HFFc6 (cell line): ENCODE results near the gene ZNF217. TPM values are rescaled to one million over a fixed set of nuclear protein-coding genes. Genes with fewer than 3 reads are reported as not detected.
"Not testable (repeated sequence)": the region's sequence is repeated elsewhere in the genome, so short reads cannot be mapped to it uniquely, and the experiment has no call there.

Experiments used
- DNase-seq: peaks from one replicate; pipeline ENCODE4 v3.0.0-alpha.2; 2018
- H3K27ac Mint-ChIP-seq: 2 replicates; pipeline ENCODE4 v1.8.0; 2020; ENCODE audit warnings: mild to moderate bottlenecking, mixed read lengths
- H3K27me3 Mint-ChIP-seq: 2 replicates; pipeline ENCODE4 v1.8.0; 2021; ENCODE audit warnings: mild to moderate bottlenecking, moderate library complexity, mixed read lengths; ENCODE audit not compliant: insufficient read depth
- H3K36me3 Mint-ChIP-seq: 2 replicates; pipeline ENCODE4 v1.8.0; 2021; ENCODE audit warnings: low read depth, mixed read lengths
- H3K4me1 Mint-ChIP-seq: 2 replicates; pipeline ENCODE4 v1.8.0; 2020; ENCODE audit warnings: low read depth, mixed read lengths
- H3K4me3 Mint-ChIP-seq: 2 replicates; pipeline ENCODE4 v1.8.0; 2020; ENCODE audit warnings: mild to moderate bottlenecking, moderate library complexity, mixed read lengths
- H3K9me3 Mint-ChIP-seq: 2 replicates; pipeline ENCODE4 v1.8.0; 2020; ENCODE audit warnings: mild to moderate bottlenecking, mixed read lengths
- total RNA-seq, 6 experiments: library from RNA; stranded (reverse); fragmentation: NEBNext Ultra II Directional; extraction: Animal tissue kit (Norgen Biotek cat#: 25700); gene quantifications; 2 replicates in 1 of 6; 3 replicates in 5 of 6; pipeline ENCODE4 v1.2.3, GENCODE V29; 2021
- TF ChIP-seq, protein P1 (sequence below): fragments of 200-600 bp; sonication (generic); IDR thresholded peaks from 2 replicates; pipeline ENCODE4 v1.5.0; 2021; ENCODE audit warnings: antibody characterized with exemption, mild to moderate bottlenecking

The ZNF217 gene
- total RNA-seq, 6 experiments from 2014 or later: 38.5 to 42.9 (median 40.1) TPM

- H3K4me1 Mint-ChIP-seq: peaks cover 42% of the 10 kb centered on the region
- peak overlapping the region; percentile 96 for H3K27ac Mint-ChIP-seq
- no peaks in the 10 kb centered on the region for H3K9me3 Mint-ChIP-seq
- H3K36me3 Mint-ChIP-seq: no peaks in the 10 kb centered on the region
- peak overlapping the region; percentile 81 for H3K4me3 Mint-ChIP-seq
- TF ChIP-seq, protein P1, sequence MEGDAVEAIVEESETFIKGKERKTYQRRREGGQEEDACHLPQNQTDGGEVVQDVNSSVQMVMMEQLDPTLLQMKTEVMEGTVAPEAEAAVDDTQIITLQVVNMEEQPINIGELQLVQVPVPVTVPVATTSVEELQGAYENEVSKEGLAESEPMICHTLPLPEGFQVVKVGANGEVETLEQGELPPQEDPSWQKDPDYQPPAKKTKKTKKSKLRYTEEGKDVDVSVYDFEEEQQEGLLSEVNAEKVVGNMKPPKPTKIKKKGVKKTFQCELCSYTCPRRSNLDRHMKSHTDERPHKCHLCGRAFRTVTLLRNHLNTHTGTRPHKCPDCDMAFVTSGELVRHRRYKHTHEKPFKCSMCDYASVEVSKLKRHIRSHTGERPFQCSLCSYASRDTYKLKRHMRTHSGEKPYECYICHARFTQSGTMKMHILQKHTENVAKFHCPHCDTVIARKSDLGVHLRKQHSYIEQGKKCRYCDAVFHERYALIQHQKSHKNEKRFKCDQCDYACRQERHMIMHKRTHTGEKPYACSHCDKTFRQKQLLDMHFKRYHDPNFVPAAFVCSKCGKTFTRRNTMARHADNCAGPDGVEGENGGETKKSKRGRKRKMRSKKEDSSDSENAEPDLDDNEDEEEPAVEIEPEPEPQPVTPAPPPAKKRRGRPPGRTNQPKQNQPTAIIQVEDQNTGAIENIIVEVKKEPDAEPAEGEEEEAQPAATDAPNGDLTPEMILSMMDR: no peak
- H3K27me3 Mint-ChIP-seq: peaks cover 4% of the 10 kb centered on the region; the same call in 1 of the 2 replicates
- no peak for DNase-seq
Measured at GRCh38 chr20:53622247-53623133, 28.9 kb upstream of the ZNF217 start.

- DNase-seq: peak; percentile 94
- TF ChIP-seq, protein P1: no peak
- peak overlapping the region; percentile 81 for H3K4me3 Mint-ChIP-seq
- H3K27ac Mint-ChIP-seq: peak overlapping the region; percentile 96
- no peaks in the 10 kb centered on the region for H3K36me3 Mint-ChIP-seq
- peaks cover 42% of the 10 kb centered on the region for H3K4me1 Mint-ChIP-seq
- H3K27me3 Mint-ChIP-seq: peaks cover 4% of the 10 kb centered on the region; the same call in 1 of the 2 replicates
- H3K9me3 Mint-ChIP-seq: no peaks in the 10 kb centered on the region
Measured at GRCh38 chr20:53621482-53622246, 28.0 kb upstream of the ZNF217 start.

DNA sequence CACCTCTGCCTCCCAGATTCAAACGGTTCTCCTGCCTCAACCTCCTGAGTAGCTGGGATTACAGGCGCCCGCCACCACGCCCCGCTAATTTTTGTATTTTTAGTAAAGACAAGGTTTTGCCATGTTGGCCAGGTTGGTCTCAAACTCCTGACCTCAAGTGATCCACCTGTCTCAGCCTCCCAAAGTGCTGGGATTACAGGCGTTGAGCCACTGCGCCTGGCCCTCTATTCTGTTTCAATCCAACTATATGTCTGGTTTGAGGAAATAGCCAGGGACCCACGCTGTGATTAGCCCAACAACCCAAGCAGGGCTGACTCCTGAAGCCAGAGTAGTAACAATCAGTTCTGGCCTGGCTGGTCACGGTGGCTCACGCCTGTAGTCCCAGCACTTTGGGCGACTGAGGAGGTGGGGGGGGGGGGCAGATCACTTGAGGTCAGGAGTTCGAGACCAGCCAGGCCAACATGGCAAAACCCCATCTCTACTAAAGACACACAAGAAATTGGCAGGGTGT lies 24.9 kb upstream of the ZNF217 start:
- not testable (repeated sequence) for H3K36me3 Mint-ChIP-seq, DNase-seq, H3K27me3 Mint-ChIP-seq, H3K27ac Mint-ChIP-seq, H3K4me3 Mint-ChIP-seq, H3K9me3 Mint-ChIP-seq
- H3K4me1 Mint-ChIP-seq: peaks cover 43% of the 10 kb centered on the region

DNA sequence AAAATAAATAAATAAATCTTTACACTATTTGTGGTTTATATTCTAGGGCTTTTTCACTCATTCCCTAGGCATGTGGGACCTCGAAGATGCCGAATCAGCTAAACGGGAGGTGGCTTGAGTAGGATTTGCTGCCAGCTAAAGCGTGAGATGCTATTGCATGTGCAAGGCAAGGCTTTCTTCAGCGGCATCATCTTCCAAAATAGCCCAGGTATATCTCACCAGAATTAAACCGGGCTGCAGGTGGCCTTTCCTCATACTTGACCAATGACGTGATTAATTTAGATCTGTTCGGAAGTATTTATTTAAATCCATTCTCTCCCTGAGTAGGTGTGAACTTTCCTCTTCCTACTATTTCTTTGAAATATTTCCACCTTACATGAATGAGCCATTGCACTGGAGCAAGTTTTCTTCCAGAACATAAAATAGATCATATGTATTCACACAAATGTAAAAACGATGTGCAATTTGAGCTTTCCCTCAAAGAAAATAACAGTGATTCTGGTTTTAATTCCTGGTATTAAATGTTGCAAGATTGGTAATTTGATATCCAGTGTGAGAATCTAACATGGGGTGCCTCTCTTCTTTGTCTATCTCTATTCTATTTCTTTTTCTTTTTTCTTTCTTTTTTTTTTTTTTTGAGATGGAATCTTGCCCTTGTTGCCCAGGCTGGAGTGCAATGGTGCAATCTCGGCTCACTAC lies 24.3 kb upstream of the ZNF217 start:
- DNase-seq: no peak
- H3K4me1 Mint-ChIP-seq: peaks cover 43% of the 10 kb centered on the region
- H3K4me3 Mint-ChIP-seq: no peak overlapping the region
- H3K36me3 Mint-ChIP-seq: no peaks in the 10 kb centered on the region
- TF ChIP-seq, protein P1: no peak
- H3K27me3 Mint-ChIP-seq: peaks cover 2% of the 10 kb centered on the region; the same call in 1 of the 2 replicates
- H3K9me3 Mint-ChIP-seq: no peaks in the 10 kb centered on the region
- no peak overlapping the region for H3K27ac Mint-ChIP-seq

- not testable (repeated sequence) for DNase-seq, H3K27ac Mint-ChIP-seq, H3K9me3 Mint-ChIP-seq, H3K27me3 Mint-ChIP-seq, H3K36me3 Mint-ChIP-seq, H3K4me3 Mint-ChIP-seq
- peaks cover 39% of the 10 kb centered on the region for H3K4me1 Mint-ChIP-seq
Measured at GRCh38 chr20:53616489-53616888, 22.9 kb upstream of the ZNF217 start.

DNA sequence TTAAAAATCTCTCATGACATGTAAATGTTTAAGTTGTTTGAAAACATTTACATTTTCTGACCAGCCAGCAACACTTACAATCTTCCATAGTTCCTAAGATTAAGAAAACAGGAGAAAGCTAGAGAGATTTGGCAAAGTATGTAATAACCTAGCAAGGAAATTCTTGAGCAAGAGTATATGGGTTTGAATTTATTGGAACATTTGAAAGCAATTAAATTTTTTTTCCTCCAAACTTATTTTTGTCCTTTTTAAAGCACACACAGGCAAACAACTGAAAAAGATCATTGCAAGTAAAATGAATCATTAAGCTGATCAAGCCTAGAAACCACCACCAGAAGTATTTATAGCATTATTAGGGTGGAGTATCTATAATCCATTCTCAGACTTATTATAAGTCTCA lies 20.1 kb upstream of the ZNF217 start:
- H3K4me3 Mint-ChIP-seq: peak overlapping the region; percentile 6; the same call in 1 of the 2 replicates
- TF ChIP-seq, protein P1: no peak
- H3K9me3 Mint-ChIP-seq: no peaks in the 10 kb centered on the region
- peak overlapping the region; percentile 82 for H3K27ac Mint-ChIP-seq
- H3K36me3 Mint-ChIP-seq: no peaks in the 10 kb centered on the region
- peaks cover 2% of the 10 kb centered on the region; the same call in 1 of the 2 replicates for H3K27me3 Mint-ChIP-seq
- peaks cover 49% of the 10 kb centered on the region for H3K4me1 Mint-ChIP-seq
- DNase-seq: no peak

DNA sequence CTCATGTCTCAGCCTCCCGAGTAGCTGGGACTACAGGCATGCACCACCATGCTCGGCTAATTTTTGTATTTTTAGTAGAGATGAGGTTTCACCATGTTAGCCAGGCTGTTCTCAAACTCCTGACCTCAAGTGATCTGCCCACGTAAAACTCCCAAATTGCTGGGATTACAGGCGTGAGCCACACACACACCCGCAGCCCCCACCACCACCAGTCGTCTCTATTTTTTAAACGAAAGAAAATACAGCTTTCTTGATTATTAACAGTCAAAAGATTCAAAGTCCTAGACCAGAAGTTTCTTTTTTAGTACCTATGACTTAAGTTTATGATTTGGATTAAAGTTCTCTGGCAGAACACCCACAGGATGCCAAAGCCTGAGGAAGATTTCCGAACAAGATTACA lies 18.6 kb upstream of the ZNF217 start:
- not testable (repeated sequence) for H3K27me3 Mint-ChIP-seq, H3K36me3 Mint-ChIP-seq, DNase-seq, H3K4me3 Mint-ChIP-seq, H3K9me3 Mint-ChIP-seq
- H3K27ac Mint-ChIP-seq: peak overlapping the region; percentile 82
- peaks cover 50% of the 10 kb centered on the region for H3K4me1 Mint-ChIP-seq
